GM12878 (cell line): ENCODE data around the gene VAX1. TPM values are rescaled to one million over a fixed set of nuclear protein-coding genes. Genes with fewer than 3 reads are reported as not detected.
A peak's percentile ranks its signal among the peaks of the same experiment; 100 is the strongest.

ENCODE experiments used
- ATAC-seq: fragments of 200-7000 bp; cut with Tn5 transposase; 3 replicates; pipeline ENCODE4 v1.9.1; 2020; ENCODE audit warnings: mild to moderate bottlenecking, moderate library complexity
- BruUV-seq: library from RNA; stranded (reverse); fragments of 400-500 nt; replicated peaks from 2 replicates; lab custom pipeline; 2021; lab: Mats Ljungman, UMichigan
- CTCF ChIA-PET: fragments of 300-600 bp; sonication (Branson Sonifier 250); formaldehyde crosslinking; extraction: SDS; loops from one replicate; lab custom pipeline; 2021; ENCODE audit warnings: inconsistent platforms; lab: Yijun Ruan, JAX
- POLR2A ChIA-PET: fragments of 350-600 bp; formaldehyde crosslinking; extraction: SDS; loops from one replicate; lab custom pipeline; 2021; ENCODE audit warnings: inconsistent platforms; lab: Charles Lee
- RAD21 ChIA-PET: fragments of 300-600 bp; sonication (Branson Sonifier 250); formaldehyde crosslinking; loops from one replicate; lab custom pipeline; 2023; ENCODE audit warnings: antibody characterized with exemption; ENCODE audit not compliant: unreplicated experiment; lab: Charles Lee
- SMC1A ChIA-PET: fragments of 300-600 bp; sonication (Branson Sonifier 250); formaldehyde crosslinking; loops from one replicate; lab custom pipeline; 2023; ENCODE audit not compliant: unreplicated experiment, uncharacterized antibody; lab: Charles Lee
- DNase-seq: peaks from one replicate; pipeline ENCODE4 v3.0.0-alpha.2; 2011; ENCODE audit warnings: low read depth, low spot score
- FAIRE-seq: peaks from 3 replicates; lab custom pipeline; 2011; peaks lifted over from hg19 to GRCh38; lab: Jason Lieb, UNC
- H2AFZ ChIP-seq: 2 replicates; pipeline ENCODE4 v1.6.0; 2011; ENCODE audit warnings: low read depth, low read length, control low read depth; ENCODE audit not compliant: control insufficient read depth
- H3K27ac ChIP-seq: 2 replicates; pipeline ENCODE4 v1.5.1; 2011; ENCODE audit warnings: control low read depth; ENCODE audit not compliant: control insufficient read depth, insufficient read depth
- H3K27me3 ChIP-seq, 2 experiments: replicated peaks in 1 of 2; 2 replicates each; pipeline versions ENCODE4 v1.6.0 to v1.6.1; 2011; ENCODE audit warnings: low read length in 1 of 2; ENCODE audit not compliant: control insufficient read depth in 2 of 2, insufficient read depth in 2 of 2
- H3K36me3 ChIP-seq, 2 experiments: 2 replicates each; pipeline ENCODE4 v1.5.1; 2011; ENCODE audit warnings: low read length in 1 of 2; ENCODE audit not compliant: control insufficient read depth in 2 of 2, insufficient read depth in 2 of 2
- H3K4me1 ChIP-seq: 2 replicates; pipeline ENCODE4 v1.6.1; 2011; ENCODE audit warnings: mild to moderate bottlenecking, low read length, moderate library complexity, mixed read lengths; ENCODE audit not compliant: control insufficient read depth, insufficient read depth
- H3K4me2 ChIP-seq: 2 replicates; pipeline ENCODE4 v1.6.0; 2011; ENCODE audit warnings: control low read depth; ENCODE audit not compliant: control insufficient read depth, insufficient read depth
- H3K4me3 ChIP-seq: fragments of 200-600 bp; sonication (generic); 2 replicates; pipeline ENCODE4 v1.5.1; 2016
- H3K79me2 ChIP-seq: 2 replicates; pipeline ENCODE4 v1.6.0; 2011; ENCODE audit warnings: low read length; ENCODE audit not compliant: control insufficient read depth, insufficient read depth
- H3K9ac ChIP-seq: 2 replicates; pipeline ENCODE4 v1.8.0; 2011; ENCODE audit warnings: low read length, control low read depth, mixed read lengths; ENCODE audit not compliant: control insufficient read depth, insufficient read depth
- H3K9me3 ChIP-seq: replicated peaks from 3 replicates; pipeline ENCODE4 v1.5.1; 2011; ENCODE audit warnings: mild to moderate bottlenecking, low read length; ENCODE audit not compliant: control insufficient read depth, insufficient read depth
- H4K20me1 ChIP-seq: 2 replicates; pipeline ENCODE4 v1.6.0; 2011; ENCODE audit not compliant: control insufficient read depth, insufficient read depth
- CHD4 ChIP-seq: fragments of 200-600 bp; sonication (generic); IDR thresholded peaks from 2 replicates; pipeline ENCODE4 v1.6.1; 2016; ENCODE audit warnings: mild to moderate bottlenecking
- CREB1 ChIP-seq: IDR thresholded peaks from 2 replicates; pipeline ENCODE4 v1.6.1; 2012; ENCODE audit warnings: low read depth, mild to moderate bottlenecking, inconsistent platforms
- DPF2 ChIP-seq: fragments of 450-650 bp; IDR thresholded peaks from 2 replicates; pipeline ENCODE4 v1.6.1; 2017; ENCODE audit warnings: mild to moderate bottlenecking
- E2F8 ChIP-seq: fragments of 450-650 bp; IDR thresholded peaks from 2 replicates; pipeline ENCODE4 v1.6.1; 2018; ENCODE audit warnings: mild to moderate bottlenecking, low read depth, moderate library complexity; ENCODE audit not compliant: partially characterized antibody
- ELK1 ChIP-seq: IDR thresholded peaks from 2 replicates; pipeline ENCODE4 v1.6.1; 2012; ENCODE audit warnings: low read depth, low read length, improper control_type of control experiment
- HDGF ChIP-seq: fragments of 450-650 bp; IDR thresholded peaks from 2 replicates; pipeline ENCODE4 v1.6.1; 2016; ENCODE audit warnings: antibody characterized with exemption
- IKZF2 ChIP-seq, 2 experiments: fragments of 450-650 bp; IDR thresholded peaks; 2 replicates each; pipeline ENCODE4 v1.6.1; 2017; ENCODE audit warnings: mild to moderate bottlenecking in 2 of 2, moderate library complexity in 2 of 2
- MEF2A ChIP-seq: IDR thresholded peaks from 2 replicates; pipeline ENCODE4 v1.6.1; 2011; ENCODE audit warnings: low read depth, mild to moderate bottlenecking, low read length, moderate library complexity; ENCODE audit not compliant: insufficient read depth
- RAD21 ChIP-seq: IDR thresholded peaks from 2 replicates; pipeline ENCODE4 v1.6.1; 2011; ENCODE audit warnings: mild to moderate bottlenecking, low read depth, low read length, moderate library complexity; ENCODE audit not compliant: insufficient read depth
- RCOR1 ChIP-seq: conservative IDR thresholded peaks from 2 replicates; pipeline ENCODE4 v1.6.1; 2012; ENCODE audit warnings: low read depth, low read length, improper control_type of control experiment
- SKIL ChIP-seq: fragments of 450-650 bp; IDR thresholded peaks from 2 replicates; pipeline ENCODE4 v1.6.1; 2017; ENCODE audit warnings: mild to moderate bottlenecking, low read depth, inconsistent platforms; ENCODE audit not compliant: poor library complexity, severe bottlenecking
- SPI1 ChIP-seq: IDR thresholded peaks from 2 replicates; pipeline ENCODE4 v1.6.1; 2011; ENCODE audit warnings: low read depth, mild to moderate bottlenecking, low read length, moderate library complexity, borderline replicate concordance; ENCODE audit not compliant: insufficient read depth
- STAT3 ChIP-seq: IDR thresholded peaks from 2 replicates; pipeline ENCODE4 v1.6.1; 2011; ENCODE audit warnings: low read depth, low read length, improper control_type of control experiment
- WRNIP1 ChIP-seq: IDR thresholded peaks from 2 replicates; pipeline ENCODE4 v1.6.1; 2011; ENCODE audit warnings: low read depth, low read length, improper control_type of control experiment, borderline replicate concordance
- YY1 ChIP-seq: IDR thresholded peaks from 2 replicates; pipeline ENCODE4 v1.6.1; 2011; ENCODE audit warnings: low read depth, mild to moderate bottlenecking, low read length
- ZNF384 ChIP-seq: IDR thresholded peaks from 2 replicates; pipeline ENCODE4 v1.6.1; 2012; ENCODE audit warnings: low read depth, mild to moderate bottlenecking, low read length, improper control_type of control experiment, borderline replicate concordance
- ZNF622 ChIP-seq: fragments of 450-650 bp; IDR thresholded peaks from 2 replicates; pipeline ENCODE4 v1.6.1; 2017; ENCODE audit warnings: mild to moderate bottlenecking, inconsistent platforms
- WGBS: methylation state at CpG from one replicate; pipeline ENCODE4 v1.1.6; 2016; ENCODE audit warnings: low lambda C conversion rate; ENCODE audit not compliant: insufficient replicate concordance, insufficient coverage; ENCODE audit errors: missing lambda C conversion rate; 5-methylcytosine and 5-hydroxymethylcytosine counted together
- in situ Hi-C: fragments of 300-500 bp; cut with MboI; formaldehyde crosslinking; loops from 9 replicates; pipeline ENCODE4 v1.14.3; 2018; ENCODE audit warnings: mixed read lengths
- intact Hi-C: fragments of 100-400 bp; cut with micrococcal nuclease; formaldehyde crosslinking; loops from one replicate; pipeline ENCODE4 v1.14.2; 2022; ENCODE audit not compliant: unreplicated experiment
- polyA plus RNA-seq, 11 experiments: library from polyadenylated mRNA; depleted of rRNA in 4 of 11; unstranded in 6 of 11; stranded (reverse) in 5 of 11; fragments of >200 nt; fragmentation: Nextera tagmentation in 4 of 11; fragmentation: Illumina TruSeq in 1 of 11; extraction: Ambion mirVana in 4 of 11; extraction: Trizol in 1 of 11; gene quantifications; 1 replicate in 1 of 11; 2 replicates in 10 of 11; pipeline versions ENCODE4 v1.2.1 to v1.2.3, GENCODE V29; 2011 to 2016; ENCODE audit warnings: inconsistent platforms in 2 of 11, missing spikeins in 2 of 11, low read depth in 1 of 11
- total RNA-seq, 4 experiments: library from RNA; depleted of rRNA in 3 of 4; stranded (reverse); fragments of >200 nt in 3 of 4; fragmentation: Illumina TruSeq in 1 of 4; extraction: Trizol in 1 of 4; gene quantifications; 2 replicates each; pipeline versions ENCODE4 v1.2.1 to v1.2.3, GENCODE V29; 2013 to 2021

VAX1 gene
- total and polyA plus RNA-seq, 10 of the 15 experiments (the other 5 are each of a cell fraction or from before 2014, with no cell fraction given) = not detected

- WGBS = 5% methylated on average over 16 of the region's 16 CpGs
- in situ Hi-C loops (loop anchor here (5.0 kb wide), 2 partner anchors 382 to 492 kb away; no protein-coding TSS in a partner anchor), intact Hi-C loops (loop anchor here (10.0 kb wide), 1 partner anchor 180 kb away; no protein-coding TSS in a partner anchor)
- H3K4me2 ChIP-seq = peak overlapping the region; percentile 73
- H3K4me1 ChIP-seq = peaks cover 7% of the 10 kb centered on the region
- peak; percentile 94 for ATAC-seq
- no peaks in the 10 kb centered on the region for H3K79me2 ChIP-seq
- no peak overlapping the region for H3K27ac ChIP-seq
- no peaks in the 10 kb centered on the region for H3K36me3 ChIP-seq
- ChIA-PET POLR2A (interaction anchor here (1.1 kb wide), 1 partner anchor 377 kb away, joined by 3 read pairs; no protein-coding TSS in a partner anchor), SMC1A (interaction anchor here (0.6 to 3.3 kb wide), 16 partner anchors 12 to 493 kb away, joined by 3 to 72 read pairs (median 4); no protein-coding TSS in a partner anchor), CTCF (interaction anchor here (0.6 to 11.2 kb wide), 60 partner anchors 8 to 1662 kb away, joined by 3 to 286 read pairs (median 4); partner anchors contain the start of gene ENO4), RAD21 (interaction anchor here (0.8 to 3.1 kb wide), 16 partner anchors 12 to 492 kb away, joined by 3 to 68 read pairs (median 4); no protein-coding TSS in a partner anchor)
- peaks cover 0 to 4% of the 10 kb centered on the region in 2 experiments; a peak in 1 of 4 replicates for H3K27me3 ChIP-seq
- FAIRE-seq = peak; percentile 94
- peak overlapping the region; percentile 50; the same call in 1 of the 2 replicates for H3K4me3 ChIP-seq
- no peaks in the 10 kb centered on the region for H3K9me3 ChIP-seq
- BruUV-seq = no TSS peak
- no peaks in the 10 kb centered on the region for H4K20me1 ChIP-seq
- H3K9ac ChIP-seq = no peak overlapping the region
- H2AFZ ChIP-seq = peak overlapping the region; percentile 88
- peak; percentile 51 for DNase-seq
- no peak for TF ChIP-seq SKIL
- TF ChIP-seq STAT3 = no peak
- TF ChIP-seq DPF2 = no peak
- peak; percentile 55; the same call in 1 of the 2 replicates for TF ChIP-seq ELK1
- TF ChIP-seq SPI1 = peak; percentile 22; the same call in 1 of the 2 replicates
- TF ChIP-seq YY1 = 0 out of 2 replicates have a peak, but pooled peaks have one; percentile 29
- TF ChIP-seq IKZF2 (IDR thresholded peaks at IDR 0.05) = peak in 1 of 2 experiments; percentile 46; a peak in 1 of 4 replicates
- TF ChIP-seq WRNIP1 = 0 out of 2 replicates have a peak, but pooled peaks have one; percentile 42
- no peak for TF ChIP-seq CREB1
- no peak for TF ChIP-seq ZNF384
- TF ChIP-seq E2F8 = no peak
- TF ChIP-seq RAD21 = peak; percentile 88
- TF ChIP-seq MEF2A = no peak
- no peak for TF ChIP-seq RCOR1
- TF ChIP-seq ZNF622 = no peak
- TF ChIP-seq CHD4 = no peak
- no peak for TF ChIP-seq HDGF
Measured at GRCh38 chr10:117174439-117175214, 36.6 kb upstream of the VAX1 start.
